IPS-18c (cell line): ENCODE measurements around the gene LARGE2.

Source experiments
- H3K4me3 ChIP-seq: 2 replicates; pipeline ENCODE4 v1.7.0; 2013; ENCODE audit warnings: low read depth, mild to moderate bottlenecking, low read length, moderate library complexity; ENCODE audit not compliant: insufficient read depth
- H3K9me3 ChIP-seq: one replicate; pipeline ENCODE4 v1.6.1; 2013; ENCODE audit warnings: mild to moderate bottlenecking, low read length, moderate library complexity; ENCODE audit not compliant: control insufficient read depth, insufficient read depth

LARGE2 gene

GRCh38 chr11:45968901-45969300 lies 46.4 kb downstream of the LARGE2 start:
- H3K9me3 ChIP-seq: no peaks in the 10 kb centered on the region
- H3K4me3 ChIP-seq: no peak overlapping the region

GRCh38 chr11:45973601-45974000 lies 51.1 kb downstream of the LARGE2 start:
- H3K4me3 ChIP-seq: no peak overlapping the region
- no peaks in the 10 kb centered on the region for H3K9me3 ChIP-seq

GRCh38 chr11:45974806-45975205 lies 52.4 kb downstream of the LARGE2 start:
- no peaks in the 10 kb centered on the region for H3K9me3 ChIP-seq
- no peak overlapping the region for H3K4me3 ChIP-seq
